ENCODE measurements around the gene BAHCC1.
A peak's percentile ranks its signal among the peaks of the same experiment; 100 is the strongest.

The BAHCC1 gene

GRCh38 chr17:81482673-81483072 lies 87.4 kb downstream of the BAHCC1 start:
- DNase-seq, result no peak

DNA sequence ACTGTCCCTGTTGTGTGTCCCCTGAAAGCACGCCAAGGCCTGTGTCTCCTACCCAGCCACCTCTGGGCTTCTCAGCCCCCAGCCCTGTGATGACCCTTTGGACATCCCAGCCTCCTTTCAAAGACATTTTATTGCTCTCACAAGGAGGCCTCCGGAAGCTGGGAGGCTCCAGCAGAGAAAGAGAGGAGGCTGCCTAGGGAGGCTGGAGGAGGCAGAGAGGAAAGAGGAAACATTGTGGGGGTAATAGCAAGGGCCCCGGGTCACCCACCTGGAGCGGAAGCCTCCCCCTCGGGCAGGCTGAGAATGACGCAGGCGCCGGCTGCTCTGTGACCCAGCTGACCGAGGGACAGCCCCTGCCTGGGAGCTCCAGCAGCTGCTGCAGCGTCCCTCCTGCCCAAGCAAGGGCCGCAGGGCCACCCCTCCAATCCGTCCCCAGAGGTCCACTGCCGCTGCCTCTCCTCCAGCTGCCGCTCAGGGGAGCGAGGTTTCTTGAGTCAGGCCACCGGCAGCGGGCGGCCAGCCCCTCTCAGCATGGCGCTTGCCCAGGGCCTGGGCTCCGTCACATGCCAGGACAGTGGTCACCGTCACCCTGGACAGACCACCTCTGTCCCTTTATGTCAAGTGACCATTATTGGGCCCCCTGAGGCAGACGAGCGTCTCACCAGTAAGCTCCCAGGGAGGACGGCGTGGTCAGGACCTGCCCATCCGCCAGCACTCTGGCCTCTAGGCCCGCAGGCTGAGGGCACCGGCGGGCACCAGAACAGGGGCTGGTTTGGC lies 88.0 kb downstream of the BAHCC1 start:
- peak; percentile 76 for DNase-seq

DNA sequence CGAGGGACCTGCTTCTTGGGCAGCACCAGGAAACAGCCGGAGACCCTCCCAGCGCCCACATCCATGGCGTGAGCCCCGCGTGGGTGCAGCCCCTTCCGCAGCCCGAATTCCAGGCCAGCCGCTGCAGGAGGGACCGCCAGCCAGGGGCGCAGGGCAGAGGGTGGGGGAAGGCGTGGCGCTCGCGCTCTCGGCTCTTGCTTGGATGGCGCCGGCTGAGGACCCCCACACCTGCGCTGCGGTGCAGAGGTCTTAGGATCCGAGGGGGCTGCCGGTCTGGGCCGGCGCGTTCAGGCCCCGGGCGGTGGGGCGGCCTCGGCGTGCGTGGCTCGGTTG lies 88.6 kb downstream of the BAHCC1 start:
- DNase-seq, result no peak

- DNase-seq, result peak; percentile 94
These were observed 89.1 kb downstream of the BAHCC1 start for GRCh38 chr17:81484195-81484979.

- no peak for DNase-seq
These were observed 91.0 kb downstream of the BAHCC1 start for GRCh38 chr17:81486199-81486810.

- DNase-seq, result no peak
These were observed 91.8 kb downstream of the BAHCC1 start for GRCh38 chr17:81487089-81487486.

DNA sequence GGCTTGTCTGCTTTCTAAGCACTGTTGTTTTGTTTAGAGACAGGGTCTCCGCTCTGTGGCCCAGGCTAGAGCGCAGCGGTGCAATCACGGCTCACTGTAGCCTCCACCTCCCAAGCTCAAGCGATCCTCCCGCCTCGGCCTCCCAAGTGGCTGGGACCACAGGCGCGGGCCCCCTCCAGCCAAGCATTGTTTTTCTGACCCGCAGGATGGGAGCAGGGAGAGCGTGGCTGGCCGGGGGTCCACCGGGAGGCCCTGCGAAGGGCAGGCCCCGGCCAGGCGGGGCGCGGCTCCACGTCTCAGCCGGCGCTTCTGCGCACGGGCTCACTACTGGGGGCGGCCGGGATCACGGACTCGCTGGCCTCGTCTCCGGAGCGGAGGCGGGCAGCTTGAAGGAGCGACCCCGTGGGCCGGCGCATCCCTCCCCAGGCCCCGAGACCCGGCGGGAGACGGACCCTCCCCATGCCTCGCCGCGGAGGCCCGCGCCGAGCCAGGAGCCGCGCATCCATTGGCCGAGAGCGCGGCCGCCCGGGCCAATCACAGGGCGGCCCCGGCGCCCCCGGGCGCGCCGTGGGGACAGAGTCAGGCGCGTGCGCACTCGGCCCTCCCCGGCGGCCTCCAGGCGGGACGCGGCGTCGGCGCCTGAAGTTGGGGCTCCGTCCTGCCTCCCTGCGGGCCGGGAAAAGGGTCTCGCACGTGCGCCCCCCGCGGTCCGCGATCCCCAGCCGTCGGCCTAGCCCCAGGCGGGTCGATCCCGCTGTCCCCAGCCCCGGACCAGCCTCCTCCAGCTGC lies 92.4 kb downstream of the BAHCC1 start:
- peak; percentile 88 for DNase-seq

DNA sequence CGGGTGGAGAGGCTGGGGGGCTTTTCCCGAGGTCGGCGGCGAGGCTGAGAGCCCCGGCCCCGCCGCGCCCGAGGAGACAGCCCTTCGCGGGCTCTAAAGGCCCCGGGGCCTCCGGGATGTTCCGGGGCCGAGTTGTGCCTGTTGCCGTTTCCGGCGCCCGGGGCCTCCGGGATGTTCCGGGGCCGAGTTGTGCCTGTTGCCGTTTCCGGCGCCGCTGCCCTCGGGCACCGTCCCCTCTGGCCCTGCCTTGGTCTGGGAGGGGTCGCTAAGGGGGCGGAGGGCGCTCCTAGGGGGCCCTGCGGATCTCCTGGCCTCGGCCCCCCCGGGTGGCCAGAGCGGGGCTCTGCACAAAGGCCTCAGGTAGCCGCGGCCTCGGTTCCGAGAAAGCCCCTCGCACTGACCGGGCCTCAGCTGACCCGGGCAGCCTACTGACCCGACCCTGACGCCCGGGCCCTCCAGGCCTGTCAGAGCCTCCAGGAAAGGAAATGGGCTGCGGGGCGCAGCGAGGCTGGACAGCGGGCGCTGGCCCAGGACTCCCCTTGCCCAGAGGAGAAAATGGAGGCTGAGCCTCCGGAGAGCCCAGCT lies 93.1 kb downstream of the BAHCC1 start:
- DNase-seq, result no peak

DNA sequence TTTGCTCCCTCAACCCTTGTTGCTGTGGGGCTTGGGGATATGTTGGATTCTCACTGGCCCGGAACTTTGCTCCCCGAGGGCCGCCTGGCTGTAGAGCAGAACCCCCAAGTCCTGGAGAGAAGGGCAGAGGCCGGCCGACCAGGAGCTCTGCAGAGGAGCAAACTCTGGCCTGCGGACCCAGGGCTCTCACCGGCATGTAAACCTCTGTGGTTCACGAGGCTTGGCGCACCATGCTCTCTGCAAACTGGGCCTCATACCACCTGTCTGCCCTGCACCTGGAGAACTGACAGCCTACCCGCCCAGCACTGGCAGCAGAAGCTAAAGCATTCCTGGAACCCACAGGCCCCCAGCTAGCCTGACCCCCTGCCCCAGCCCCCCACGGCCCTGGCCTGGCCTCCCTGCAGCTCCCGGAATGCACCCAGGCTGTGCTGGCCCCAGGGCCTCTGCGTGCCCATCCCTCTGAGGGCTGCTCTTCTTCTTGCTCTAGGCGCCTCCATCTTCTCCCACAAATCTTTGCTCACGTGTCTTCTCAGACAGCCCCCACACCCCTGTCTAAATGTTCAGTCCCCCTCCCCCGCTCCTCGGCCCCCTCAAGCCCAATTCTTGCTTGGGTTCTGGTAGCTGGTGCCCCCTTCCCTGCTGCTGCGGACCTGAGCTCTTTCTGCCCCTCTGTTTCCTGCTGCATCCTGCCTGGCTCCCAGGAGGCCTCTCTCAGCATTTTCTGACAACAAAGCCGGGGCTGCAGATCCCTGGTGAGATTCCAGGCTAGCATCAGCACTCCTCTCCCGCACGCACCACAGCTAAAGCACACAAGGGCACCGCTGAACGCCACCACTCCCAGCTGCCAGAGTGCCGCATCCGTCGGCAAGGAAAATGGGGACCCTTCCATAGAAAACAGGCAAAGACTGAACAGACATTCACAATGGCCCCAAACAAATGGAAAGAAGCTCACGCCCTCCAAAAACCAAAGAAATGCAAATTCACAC lies 94.0 kb downstream of the BAHCC1 start:
- DNase-seq, result no peak

DNA sequence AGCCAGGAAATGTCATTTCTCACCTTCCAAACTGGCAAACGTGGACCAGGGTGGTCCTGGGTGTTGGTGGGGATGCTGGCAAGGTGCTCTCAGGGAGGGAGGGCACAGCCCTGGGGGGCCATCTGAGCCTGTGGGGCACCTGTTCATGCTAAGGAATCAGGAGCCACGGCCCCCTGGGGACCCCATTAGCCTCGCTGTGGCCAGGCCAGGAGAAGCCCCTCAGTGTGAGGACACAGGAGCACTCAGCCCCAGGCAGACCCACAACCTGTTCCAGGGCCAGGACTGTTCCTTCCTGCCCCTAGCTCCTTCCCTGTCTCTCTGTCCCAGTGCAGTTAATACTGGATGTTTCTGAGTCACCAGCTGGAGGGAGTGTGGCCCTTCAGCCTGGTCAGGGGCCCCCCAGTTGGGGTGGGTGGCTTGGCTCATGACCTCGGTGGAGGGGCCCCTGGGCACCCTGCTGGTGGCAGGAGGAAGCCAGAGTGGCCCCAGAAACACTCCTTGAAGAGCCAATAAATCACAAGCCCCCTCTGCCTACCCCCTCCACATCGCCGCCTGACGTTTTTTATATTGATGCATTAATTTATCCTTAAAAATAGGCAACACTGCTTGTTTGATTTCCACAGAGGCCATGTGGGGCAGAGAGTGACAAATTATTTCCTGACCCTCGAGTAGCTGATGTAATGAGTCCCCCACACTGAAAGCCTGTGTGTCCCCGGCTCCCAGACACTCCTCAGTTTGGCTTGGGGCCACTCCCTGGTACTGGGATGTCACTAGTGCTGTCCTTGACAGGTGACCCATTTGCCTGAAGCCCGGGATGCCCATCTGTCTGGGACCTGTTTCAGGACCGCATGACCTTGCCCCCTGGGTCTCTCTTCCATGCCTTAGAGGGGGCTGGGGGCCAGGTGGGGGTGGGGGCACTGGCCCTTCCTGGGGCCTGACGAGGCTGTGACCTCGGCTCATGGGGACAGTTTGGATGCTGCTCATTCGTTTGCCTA lies 95.0 kb downstream of the BAHCC1 start:
- DNase-seq, result no peak

- no peak for DNase-seq
These were observed 95.9 kb downstream of the BAHCC1 start for GRCh38 chr17:81491181-81491581.

DNA sequence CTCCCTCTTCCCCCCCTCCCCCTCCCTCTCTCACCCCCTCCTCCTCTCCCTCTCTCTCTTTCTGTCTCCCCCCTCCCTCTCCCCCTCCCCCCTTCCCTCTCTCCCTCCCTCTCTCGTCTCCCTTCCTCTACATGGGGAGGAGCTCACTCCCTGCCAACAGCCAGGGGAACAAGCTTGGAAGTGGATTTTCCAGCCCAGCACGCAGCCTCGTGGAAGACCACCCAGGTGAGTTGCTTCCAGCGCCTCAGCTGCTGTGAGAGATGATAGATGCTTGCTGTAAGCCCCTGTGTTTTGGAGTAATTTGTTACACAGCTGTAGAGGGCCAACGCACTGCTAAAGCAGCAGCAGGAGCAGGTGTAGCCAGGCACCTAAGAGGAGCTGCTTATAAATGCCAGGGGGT lies 96.5 kb downstream of the BAHCC1 start:
- DNase-seq, result no peak

- DNase-seq, result no peak
These were observed 96.9 kb downstream of the BAHCC1 start for GRCh38 chr17:81492202-81492601.

DNA sequence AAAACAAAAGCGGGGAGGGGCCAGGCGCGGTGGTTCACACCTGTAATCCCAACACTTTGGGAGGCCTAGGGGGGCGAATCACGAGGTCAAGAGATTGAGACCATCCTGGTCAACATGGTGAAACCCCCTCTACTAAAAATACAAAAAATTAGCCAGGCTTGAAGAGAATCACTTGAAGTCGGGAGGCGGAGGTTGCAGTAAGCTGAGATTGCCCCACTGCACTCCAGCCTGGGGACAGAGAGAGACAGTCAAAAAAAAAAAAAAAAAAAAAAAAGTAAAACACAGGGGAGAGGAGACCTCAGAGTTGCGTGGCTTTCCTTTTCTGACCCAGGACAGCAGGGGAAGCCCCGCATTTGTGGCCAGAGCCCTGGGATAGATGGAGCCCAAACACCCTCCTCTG lies 97.4 kb downstream of the BAHCC1 start:
- DNase-seq, result no peak

GRCh38 chr17:81493198-81494038 lies 98.2 kb downstream of the BAHCC1 start:
- no peak for DNase-seq

DNA sequence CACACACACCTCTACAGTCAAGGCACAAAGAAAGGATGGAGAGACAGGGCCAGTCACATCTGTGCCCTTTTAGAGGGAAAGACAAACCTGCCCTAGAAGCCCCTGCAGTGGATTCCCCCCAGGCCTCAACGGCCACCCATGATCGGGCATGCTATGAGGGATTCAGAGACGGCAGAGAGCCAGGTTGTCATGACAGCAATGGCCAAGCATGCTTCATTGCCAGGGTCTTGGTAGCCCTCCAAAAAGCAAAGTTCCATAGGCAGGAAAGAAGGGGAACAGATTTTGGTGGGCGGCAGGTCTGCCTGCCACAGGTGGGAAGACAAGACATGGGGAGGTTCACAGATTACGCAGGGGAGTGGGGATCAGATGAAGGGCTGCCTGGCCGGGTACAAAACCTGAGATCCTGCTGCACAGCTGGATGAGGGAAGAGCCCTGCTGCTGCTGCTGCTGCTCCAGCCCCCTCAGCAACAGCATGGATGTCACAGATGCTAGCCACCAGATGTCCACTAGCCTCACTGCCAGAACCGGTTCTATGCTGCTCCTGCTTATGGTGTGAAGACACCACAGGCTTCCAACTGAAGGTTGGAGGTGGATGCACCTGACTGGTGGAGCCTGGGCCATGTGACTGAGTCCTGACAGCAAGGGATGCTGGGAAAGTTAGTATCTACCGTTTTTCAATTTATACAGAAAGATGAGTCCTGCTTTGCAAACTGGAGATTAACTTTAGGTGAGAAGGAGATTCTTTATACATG lies 99.5 kb downstream of the BAHCC1 start:
- DNase-seq, result no peak

- DNase-seq, result no peak
These were observed 103.8 kb downstream of the BAHCC1 start for GRCh38 chr17:81498953-81499600.

DNA sequence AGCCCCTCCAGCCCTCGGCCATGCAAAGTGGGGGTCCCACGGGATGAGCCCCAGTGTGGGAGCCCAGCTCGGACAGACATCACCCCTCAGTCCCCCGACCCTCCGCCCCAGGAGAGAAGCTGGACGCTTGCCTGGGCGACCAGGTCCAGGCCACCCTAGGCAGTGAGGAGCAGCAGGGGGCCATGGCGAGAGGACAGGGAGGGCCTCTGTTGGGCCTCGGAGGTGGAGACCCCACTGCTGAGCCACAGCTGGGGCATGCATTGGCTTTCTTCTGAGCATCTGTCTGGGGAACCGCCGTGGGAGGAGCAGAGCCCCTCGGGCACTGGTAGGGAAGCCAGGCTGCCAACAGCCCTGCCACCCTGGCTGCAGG lies 104.3 kb downstream of the BAHCC1 start:
- no peak for DNase-seq

All from right forelimb (tissue), 1 donor.